ENCODE data around the gene WFIKKN1. TPM values are rescaled to one million over a fixed set of nuclear protein-coding genes. Genes with fewer than 3 reads are reported as not detected.

The WFIKKN1 gene, protein sequence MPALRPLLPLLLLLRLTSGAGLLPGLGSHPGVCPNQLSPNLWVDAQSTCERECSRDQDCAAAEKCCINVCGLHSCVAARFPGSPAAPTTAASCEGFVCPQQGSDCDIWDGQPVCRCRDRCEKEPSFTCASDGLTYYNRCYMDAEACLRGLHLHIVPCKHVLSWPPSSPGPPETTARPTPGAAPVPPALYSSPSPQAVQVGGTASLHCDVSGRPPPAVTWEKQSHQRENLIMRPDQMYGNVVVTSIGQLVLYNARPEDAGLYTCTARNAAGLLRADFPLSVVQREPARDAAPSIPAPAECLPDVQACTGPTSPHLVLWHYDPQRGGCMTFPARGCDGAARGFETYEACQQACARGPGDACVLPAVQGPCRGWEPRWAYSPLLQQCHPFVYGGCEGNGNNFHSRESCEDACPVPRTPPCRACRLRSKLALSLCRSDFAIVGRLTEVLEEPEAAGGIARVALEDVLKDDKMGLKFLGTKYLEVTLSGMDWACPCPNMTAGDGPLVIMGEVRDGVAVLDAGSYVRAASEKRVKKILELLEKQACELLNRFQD
- total RNA-seq (2014; rRNA removed; shearing (Covaris generic)), result 0.46 and 0.47 TPM in 2 replicates
- total RNA-seq (2022), result 0.81 and 1.2 TPM in 2 replicates
- percentile 25 among the genes with signal in this experiment for Bru-seq, nascent RNA
- percentile 43 among the genes with signal in this experiment for BruChase-seq, experiment 1, labeled RNA remaining after a 6-hour chase
- percentile 44 among the genes with signal in this experiment for BruChase-seq, experiment 2, labeled RNA remaining after a 2-hour chase
- long read RNA-seq, full-length matches to known transcripts, result 7 of 7 reads
- long read RNA-seq, partial matches to known transcripts, result 0 of 7 reads
- long read RNA-seq, other reads (novel, unspliced or antisense), result 0 of 7 reads

DNA sequence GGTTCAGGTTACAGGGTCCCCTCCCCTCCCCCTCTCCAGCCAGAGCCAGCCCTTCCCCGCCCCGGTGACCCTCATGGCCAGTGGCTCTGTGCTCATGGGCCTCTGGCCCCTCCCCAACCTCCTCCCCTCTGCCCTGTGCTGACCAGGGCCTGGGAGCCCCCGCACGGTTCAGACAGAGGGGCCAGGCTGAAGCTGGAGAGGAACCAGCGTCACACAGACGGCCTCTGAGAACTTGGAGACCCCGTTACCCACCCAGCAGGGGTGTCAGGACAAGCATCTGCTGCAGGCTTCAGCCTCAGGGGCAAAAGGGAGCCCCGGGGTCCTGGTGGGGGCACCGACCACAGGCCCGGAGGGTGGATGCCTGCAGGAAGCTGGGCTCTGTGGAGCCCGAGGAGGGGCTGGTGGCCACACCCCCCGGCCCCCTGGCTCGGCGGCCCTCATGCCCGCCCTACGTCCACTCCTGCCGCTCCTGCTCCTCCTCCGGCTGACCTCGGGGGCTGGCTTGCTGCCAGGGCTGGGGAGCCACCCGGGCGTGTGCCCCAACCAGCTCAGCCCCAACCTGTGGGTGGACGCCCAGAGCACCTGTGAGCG lies at the start of gene WFIKKN1:
Gene WFIKKN1 (plus strand): TSS at position 171 of the 591 bp plus-strand sequence. CDS start 269 bp downstream, at position 440.
- Histone ChIP-seq H3K36me3 (ENCODE audit: insufficient read depth, low read length) (peaks cover 8% of the 10 kb centered on the region; the same call in 1 of the 2 replicates), H3K4me2 (ENCODE audit: low read length) (no peak within 1 kb of the TSS), H3K4me1 (ENCODE audit: insufficient read depth, low read length, poor library complexity, severe bottlenecking) (peaks cover 7% of the 10 kb centered on the region), H4K20me1 (ENCODE audit: insufficient read depth, low read length) (no peaks in the 10 kb centered on the region), H3K9me3 (ENCODE audit: low read length) (no peaks in the 10 kb centered on the region), H3K79me2 (ENCODE audit: insufficient read depth, low read depth, low read length) (peaks cover 8% of the 10 kb centered on the region; the same call in 1 of the 2 replicates), H3K4me3 (ENCODE audit: low read depth, low read length, poor library complexity, severe bottlenecking) (no peak within 1 kb of the TSS), H3K27ac (ENCODE audit: low read depth, low read length, poor library complexity, severe bottlenecking) (no peak within 1 kb of the TSS), H2AFZ (ENCODE audit: low read length) (no peak within 1 kb of the TSS), H3K9me2 (ENCODE audit: insufficient read depth, low read length) (no peaks in the 10 kb centered on the region)
- TF ChIP-seq, protein P1, sequence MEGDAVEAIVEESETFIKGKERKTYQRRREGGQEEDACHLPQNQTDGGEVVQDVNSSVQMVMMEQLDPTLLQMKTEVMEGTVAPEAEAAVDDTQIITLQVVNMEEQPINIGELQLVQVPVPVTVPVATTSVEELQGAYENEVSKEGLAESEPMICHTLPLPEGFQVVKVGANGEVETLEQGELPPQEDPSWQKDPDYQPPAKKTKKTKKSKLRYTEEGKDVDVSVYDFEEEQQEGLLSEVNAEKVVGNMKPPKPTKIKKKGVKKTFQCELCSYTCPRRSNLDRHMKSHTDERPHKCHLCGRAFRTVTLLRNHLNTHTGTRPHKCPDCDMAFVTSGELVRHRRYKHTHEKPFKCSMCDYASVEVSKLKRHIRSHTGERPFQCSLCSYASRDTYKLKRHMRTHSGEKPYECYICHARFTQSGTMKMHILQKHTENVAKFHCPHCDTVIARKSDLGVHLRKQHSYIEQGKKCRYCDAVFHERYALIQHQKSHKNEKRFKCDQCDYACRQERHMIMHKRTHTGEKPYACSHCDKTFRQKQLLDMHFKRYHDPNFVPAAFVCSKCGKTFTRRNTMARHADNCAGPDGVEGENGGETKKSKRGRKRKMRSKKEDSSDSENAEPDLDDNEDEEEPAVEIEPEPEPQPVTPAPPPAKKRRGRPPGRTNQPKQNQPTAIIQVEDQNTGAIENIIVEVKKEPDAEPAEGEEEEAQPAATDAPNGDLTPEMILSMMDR (conservative IDR thresholded peaks at IDR 0.05; ENCODE audit: low read length), result no peak
- no peak for TF ChIP-seq EZH2phosphoT487 (IDR thresholded peaks at IDR 0.05; ENCODE audit: borderline replicate concordance, low read depth, low read length)
- BruUV-seq (replicated peaks), result no TSS peak
- CTCF ChIA-PET (ENCODE audit: unreplicated experiment), result no interaction called here
- DNase-seq (ENCODE audit: low spot score), result no peak
- intact Hi-C loops (cut with micrococcal nuclease; ENCODE audit: unreplicated experiment), result no loop called here
- POLR2A ChIA-PET, result no interaction called here

DNA sequence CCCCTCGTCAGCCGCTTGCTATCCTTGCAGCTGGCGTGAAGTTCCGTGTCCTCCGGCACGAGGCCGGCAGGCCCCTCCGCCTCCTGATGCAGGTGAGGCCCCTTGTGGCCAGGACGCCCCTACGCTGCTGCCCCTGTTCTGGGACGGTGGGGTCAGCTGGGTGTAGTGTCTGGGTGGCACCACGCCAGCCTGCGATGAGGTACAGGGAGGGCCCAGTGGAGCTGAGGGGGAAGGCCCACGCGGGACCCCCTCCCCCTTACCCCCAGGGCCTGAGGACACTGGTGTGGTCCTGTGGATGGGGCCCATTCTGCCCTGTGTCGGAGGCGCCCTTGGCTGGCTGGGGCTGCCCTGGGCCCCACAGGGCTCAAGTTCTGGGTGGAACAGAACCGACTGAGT lies 48.6 kb upstream of the WFIKKN1 start:
- no peak overlapping the region for H3K27ac ChIP-seq (ENCODE audit: low read depth, low read length, poor library complexity, severe bottlenecking)
- no peak overlapping the region for H3K4me2 ChIP-seq (ENCODE audit: low read length)
- no peak for TF ChIP-seq EZH2phosphoT487 (IDR thresholded peaks at IDR 0.05; ENCODE audit: borderline replicate concordance, low read depth, low read length)
- TF ChIP-seq, protein P1 (conservative IDR thresholded peaks at IDR 0.05; ENCODE audit: low read length), result no peak
- ChIA-PET POLR2A (interaction anchor here (0.6 kb wide), 1 partner anchor 143 kb away, joined by 3 read pairs; no protein-coding TSS in a partner anchor), CTCF (ENCODE audit: unreplicated experiment) (interaction anchor here (0.5 kb wide), 1 partner anchor 93 kb away, joined by 4 read pairs; the partner anchor contains the start of gene RHBDL1)
- H3K9me2 ChIP-seq (ENCODE audit: insufficient read depth, low read length), result no peaks in the 10 kb centered on the region
- H3K4me3 ChIP-seq (ENCODE audit: low read depth, low read length, poor library complexity, severe bottlenecking), result no peak overlapping the region
- H3K4me1 ChIP-seq (ENCODE audit: insufficient read depth, low read length, poor library complexity, severe bottlenecking), result peaks cover 6% of the 10 kb centered on the region
- no TSS peak for BruUV-seq (replicated peaks)
- no peaks in the 10 kb centered on the region for H4K20me1 ChIP-seq (ENCODE audit: insufficient read depth, low read length)
- peaks cover under 1% of the 10 kb centered on the region; the same call in 1 of the 2 replicates for H3K79me2 ChIP-seq (ENCODE audit: insufficient read depth, low read depth, low read length)
- DNase-seq (ENCODE audit: low spot score), result no peak
- H3K36me3 ChIP-seq (ENCODE audit: insufficient read depth, low read length), result peaks cover under 1% of the 10 kb centered on the region; the same call in 1 of the 2 replicates
- no peaks in the 10 kb centered on the region for H3K9me3 ChIP-seq (ENCODE audit: low read length)
- intact Hi-C loops (cut with micrococcal nuclease; ENCODE audit: unreplicated experiment), result no loop called here
- no peak overlapping the region for H2AFZ ChIP-seq (ENCODE audit: low read length)
